ENCODE results near the gene RPL27A.

DNA sequence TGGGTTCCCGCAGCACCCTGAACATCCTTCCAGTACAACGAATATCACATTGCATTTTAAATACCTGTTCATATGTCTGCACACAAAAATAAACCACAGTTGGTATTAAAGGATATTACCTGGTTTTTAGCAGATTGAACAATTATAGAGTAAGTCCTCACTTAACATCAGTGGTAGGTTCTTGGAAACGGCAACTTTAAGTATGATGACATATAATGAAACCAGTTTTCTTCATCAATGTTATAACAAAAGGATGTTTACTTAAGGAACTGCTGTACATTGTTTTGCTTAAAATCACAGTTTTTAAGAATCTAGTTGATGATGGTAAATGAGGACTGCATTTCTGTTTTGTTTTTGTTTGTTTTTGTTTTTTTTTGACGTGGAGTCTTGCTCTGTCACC, 28.1 kb upstream of the RPL27A start:
- no peak for TF ChIP-seq CTCF (IDR thresholded peaks at IDR 0.05)
- TF ChIP-seq POLR2A (IDR thresholded peaks at IDR 0.05) = no peak

All from lower leg skin (tissue), 3 donors.